MCF 10A (cell line): Measurements from ENCODE around the gene ADGRD1. TPM values are rescaled to one million over a fixed set of nuclear protein-coding genes. Genes with fewer than 3 reads are reported as not detected.

ENCODE experiments used
- BruUV-seq: library from RNA; stranded (reverse); fragments of 400-500 nt; replicated peaks from 2 replicates; lab custom pipeline; 2021; lab: Mats Ljungman, UMichigan
- CTCF ChIA-PET: fragments of 300-600 bp; sonication (Branson Sonifier 250); formaldehyde crosslinking; extraction: SDS; loops from one replicate; lab custom pipeline; 2021; ENCODE audit warnings: antibody characterized with exemption, inconsistent platforms; lab: Yijun Ruan, JAX
- POLR2A ChIA-PET: fragments of 300-600, 350-650 bp; sonication (Branson Sonifier 250); formaldehyde crosslinking; extraction: SDS; loops from one replicate; lab custom pipeline; 2020; ENCODE audit warnings: antibody characterized with exemption, inconsistent platforms; lab: Yijun Ruan, JAX
- DNase-seq: peaks from one replicate; pipeline ENCODE4 v3.0.0-alpha.2; 2018; ENCODE audit not compliant: unreplicated experiment
- H3K27ac Mint-ChIP-seq: one replicate; pipeline ENCODE4 v1.8.0; 2022; ENCODE audit warnings: mild to moderate bottlenecking, low read depth, mixed read lengths; ENCODE audit not compliant: unreplicated experiment
- H3K27me3 Mint-ChIP-seq: one replicate; pipeline ENCODE4 v1.8.0; 2022; ENCODE audit warnings: mixed read lengths; ENCODE audit not compliant: insufficient read depth, unreplicated experiment
- H3K36me3 Mint-ChIP-seq: one replicate; pipeline ENCODE4 v1.8.0; 2022; ENCODE audit warnings: mild to moderate bottlenecking, moderate library complexity, mixed read lengths; ENCODE audit not compliant: insufficient read depth, unreplicated experiment
- H3K4me1 Mint-ChIP-seq: one replicate; pipeline ENCODE4 v1.8.0; 2022; ENCODE audit warnings: mixed read lengths; ENCODE audit not compliant: insufficient read depth, unreplicated experiment
- H3K4me3 Mint-ChIP-seq: one replicate; pipeline ENCODE4 v1.8.0; 2022; ENCODE audit warnings: mild to moderate bottlenecking, moderate library complexity, mixed read lengths; ENCODE audit not compliant: unreplicated experiment
- H3K9me3 Mint-ChIP-seq: one replicate; pipeline ENCODE4 v1.8.0; 2022; ENCODE audit warnings: mixed read lengths; ENCODE audit not compliant: unreplicated experiment
- CTCF ChIP-seq: fragments of 200-600 bp; IDR thresholded peaks from one replicate; pipeline ENCODE4 v1.8.0; 2022; ENCODE audit warnings: antibody characterized with exemption, mild to moderate bottlenecking; ENCODE audit not compliant: unreplicated experiment
- intact Hi-C: fragments of 100-400 bp; cut with micrococcal nuclease; formaldehyde crosslinking; loops from 2 replicates; pipeline ENCODE4 v1.14.1; 2022
- total RNA-seq: library from RNA; stranded (reverse); gene quantifications from 2 replicates; pipeline ENCODE4 v1.2.3, GENCODE V29; 2022

Gene ADGRD1
- total RNA-seq, 1 experiment from 2014 or later: 0.68 TPM

GRCh38 chr12:131033886-131034482 is 80.3 kb downstream of the ADGRD1 start:
- no peak for DNase-seq
- ChIA-PET POLR2A (no interaction called here), CTCF (interaction anchor here (1.7 kb wide), 1 partner anchor 9 kb away, joined by 3 read pairs; no protein-coding TSS in a partner anchor)
- H3K27ac Mint-ChIP-seq: no peak overlapping the region
- no peaks in the 10 kb centered on the region for H3K36me3 Mint-ChIP-seq
- H3K4me1 Mint-ChIP-seq: no peaks in the 10 kb centered on the region
- TF ChIP-seq CTCF: no peak
- no peak overlapping the region for H3K4me3 Mint-ChIP-seq
- no TSS peak for BruUV-seq
- peaks cover 15% of the 10 kb centered on the region for H3K27me3 Mint-ChIP-seq
- peaks cover 11% of the 10 kb centered on the region for H3K9me3 Mint-ChIP-seq
- intact Hi-C loops: no loop called here

GRCh38 chr12:131034631-131035244 is 81.0 kb downstream of the ADGRD1 start:
- CTCF ChIA-PET: interaction anchor here (1.7 kb wide), 1 partner anchor 8 kb away, joined by 3 read pairs; no protein-coding TSS in a partner anchor
- POLR2A ChIA-PET: no interaction called here
- intact Hi-C loops: no loop called here
- Mint-ChIP-seq H3K36me3 (no peaks in the 10 kb centered on the region), H3K27ac (no peak overlapping the region), H3K4me3 (no peak overlapping the region), H3K27me3 (peaks cover 15% of the 10 kb centered on the region), H3K9me3 (peaks cover 11% of the 10 kb centered on the region), H3K4me1 (no peaks in the 10 kb centered on the region)
- TF ChIP-seq CTCF: no peak
- BruUV-seq: no TSS peak
- DNase-seq: no peak

GRCh38 chr12:131035245-131035681 is 81.6 kb downstream of the ADGRD1 start:
- ChIA-PET POLR2A (no interaction called here), CTCF (no interaction called here)
- Mint-ChIP-seq H3K9me3 (peaks cover 11% of the 10 kb centered on the region), H3K27ac (no peak overlapping the region), H3K4me3 (no peak overlapping the region), H3K27me3 (peaks cover 15% of the 10 kb centered on the region), H3K4me1 (no peaks in the 10 kb centered on the region), H3K36me3 (no peaks in the 10 kb centered on the region)
- DNase-seq: no peak
- no TSS peak for BruUV-seq
- intact Hi-C loops: no loop called here
- no peak for TF ChIP-seq CTCF

GRCh38 chr12:131038159-131038558 is 84.5 kb downstream of the ADGRD1 start:
- POLR2A ChIA-PET: no interaction called here
- Mint-ChIP-seq H3K27ac (no peak overlapping the region), H3K4me1 (no peaks in the 10 kb centered on the region), H3K4me3 (no peak overlapping the region), H3K27me3 (peaks cover 34% of the 10 kb centered on the region), H3K36me3 (no peaks in the 10 kb centered on the region), H3K9me3 (peaks cover 11% of the 10 kb centered on the region)
- CTCF ChIA-PET: no interaction called here
- intact Hi-C loops: no loop called here
- TF ChIP-seq CTCF: no peak
- BruUV-seq: no TSS peak
- DNase-seq: no peak
